Kidney tubule cell (primary cell): ENCODE data around the gene TBRG1.

ENCODE experiments used
- DNase-seq: peaks from one replicate; pipeline ENCODE4 v3.0.0-alpha.2; 2018; ENCODE audit warnings: low spot score

The TBRG1 gene

DNA sequence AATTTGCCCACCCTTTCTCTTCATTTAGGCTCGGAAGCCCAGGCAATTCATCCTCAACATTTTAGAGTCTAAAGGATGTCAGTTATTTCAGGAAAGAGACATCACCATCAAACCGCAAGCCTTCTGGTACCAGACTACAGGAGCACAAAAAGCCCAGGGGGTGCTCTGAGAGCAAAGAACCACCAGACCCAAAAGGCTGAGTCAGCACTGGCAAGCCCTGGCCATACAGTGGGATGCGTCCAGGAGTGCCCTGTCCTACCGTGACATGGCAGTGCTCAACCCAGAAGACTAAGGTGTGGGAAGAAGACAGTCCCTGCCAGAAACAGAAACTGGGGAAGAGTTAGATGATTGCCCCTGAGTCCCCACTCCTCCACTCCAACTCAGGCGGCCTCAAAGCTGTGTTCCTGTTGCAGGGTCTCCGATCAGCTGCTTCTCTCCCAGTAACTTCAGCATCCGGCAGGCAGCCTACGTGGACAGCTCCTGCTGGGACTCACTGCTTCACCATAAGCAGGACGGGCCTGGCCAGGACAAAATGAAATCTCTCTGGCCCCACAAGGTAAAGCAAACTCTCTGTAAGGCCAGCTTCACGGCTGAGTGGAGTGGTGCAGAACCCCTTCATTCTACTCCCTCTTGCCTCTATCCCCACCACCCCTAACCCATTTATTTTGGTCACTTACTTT lies 10.0 kb upstream of the TBRG1 start:
- DNase-seq: no peak

DNA sequence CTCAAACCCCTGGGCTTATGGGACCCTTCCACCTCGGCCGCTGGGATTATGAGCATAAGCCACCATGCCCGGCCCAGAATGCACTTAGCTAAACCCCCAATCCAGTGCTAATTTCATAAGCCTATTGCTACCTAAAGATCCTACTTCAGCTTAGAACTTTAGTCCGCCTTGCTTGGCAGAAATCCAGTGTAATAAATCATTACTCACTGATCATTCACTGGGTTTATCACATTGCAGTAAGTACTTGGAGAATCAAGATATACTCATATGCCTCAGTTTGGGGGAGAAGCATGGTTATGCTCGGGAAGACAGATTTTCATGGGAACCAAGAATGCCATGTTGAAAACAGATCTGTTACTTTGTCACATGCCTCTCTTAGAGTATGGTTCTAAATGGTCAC lies 3.8 kb upstream of the TBRG1 start:
- DNase-seq: no peak

DNA sequence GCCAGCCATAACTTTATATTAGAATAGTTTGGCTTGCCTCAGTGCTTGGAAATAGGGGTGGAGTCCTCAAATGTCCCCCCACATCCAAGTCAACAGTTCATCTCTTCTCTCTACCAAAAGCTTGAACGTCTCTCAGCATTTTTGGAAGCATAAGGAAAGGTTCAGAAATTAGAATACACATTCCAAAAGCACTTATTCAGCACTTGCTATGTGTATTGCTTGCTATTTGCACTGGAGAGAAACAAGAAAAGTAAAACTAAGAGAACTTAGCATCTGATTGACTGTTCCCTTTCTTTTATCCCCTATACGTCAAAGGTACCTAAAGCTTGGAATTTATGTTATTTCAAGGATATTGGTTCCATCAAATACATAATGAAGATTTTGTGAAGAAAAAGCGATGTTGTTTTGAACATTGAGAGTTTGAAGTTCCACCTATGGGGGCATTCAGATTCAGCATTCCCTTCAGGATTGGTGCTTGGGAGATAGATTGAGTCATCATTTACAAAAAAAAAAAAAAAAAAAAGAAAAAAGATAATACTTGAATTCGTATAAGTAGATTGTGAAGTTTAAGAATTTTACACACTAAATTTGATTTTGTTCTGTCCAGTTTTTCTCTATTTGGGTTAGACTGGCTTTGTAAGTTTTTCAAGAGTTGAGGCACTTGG lies 1.3 kb downstream of the TBRG1 start:
- peak; percentile 13 for DNase-seq

DNA sequence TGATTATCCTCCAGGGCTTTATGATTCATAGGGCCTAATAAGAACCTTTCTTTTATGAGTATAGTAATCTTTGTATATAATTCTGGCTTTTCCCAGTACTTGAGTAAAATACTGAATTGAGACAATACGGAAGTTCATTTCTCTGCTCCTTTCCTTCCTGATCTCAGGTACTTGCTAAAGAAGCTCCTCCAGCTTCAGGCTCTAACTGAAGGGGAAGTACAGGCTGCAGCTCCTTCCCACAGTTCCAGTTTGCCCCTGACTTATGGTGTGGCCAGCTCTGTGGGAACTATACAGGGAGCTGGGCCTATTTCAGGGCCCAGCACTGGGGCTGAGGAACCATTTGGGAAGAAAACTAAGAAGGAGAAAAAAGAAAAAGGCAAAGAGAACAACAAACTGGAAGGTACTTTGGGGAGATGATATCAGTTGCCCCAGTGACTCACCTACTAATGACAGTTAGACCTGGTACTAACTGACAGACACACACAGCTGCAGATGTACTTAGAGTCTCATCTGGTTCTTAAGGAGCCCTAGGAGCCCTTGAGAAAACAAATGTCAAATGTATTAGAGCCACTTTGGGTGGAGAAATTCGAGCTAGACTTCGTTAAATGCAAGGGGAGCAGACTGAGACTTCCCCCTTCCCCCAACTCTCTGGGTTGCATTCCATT lies 3.0 kb downstream of the TBRG1 start:
- no peak for DNase-seq

DNA sequence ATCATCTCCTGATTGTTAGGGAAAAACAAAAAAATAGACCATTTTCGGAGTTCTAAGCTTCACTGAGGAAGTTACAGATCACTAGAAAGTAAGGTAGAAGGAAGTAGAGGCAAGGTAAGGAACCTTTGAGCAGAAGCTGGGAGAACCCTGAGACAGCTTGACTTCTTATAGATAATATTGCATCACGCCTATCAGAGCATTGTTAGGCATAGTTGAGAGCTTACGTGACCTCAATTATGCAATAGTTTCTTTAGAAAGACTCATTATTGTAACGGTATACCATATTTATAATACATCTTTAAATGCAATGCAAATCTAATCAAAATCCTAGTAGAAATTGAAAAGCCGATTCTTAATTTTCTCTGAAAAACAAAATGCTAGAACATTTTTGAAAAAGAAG lies 4.9 kb downstream of the TBRG1 start:
- DNase-seq: no peak

DNA sequence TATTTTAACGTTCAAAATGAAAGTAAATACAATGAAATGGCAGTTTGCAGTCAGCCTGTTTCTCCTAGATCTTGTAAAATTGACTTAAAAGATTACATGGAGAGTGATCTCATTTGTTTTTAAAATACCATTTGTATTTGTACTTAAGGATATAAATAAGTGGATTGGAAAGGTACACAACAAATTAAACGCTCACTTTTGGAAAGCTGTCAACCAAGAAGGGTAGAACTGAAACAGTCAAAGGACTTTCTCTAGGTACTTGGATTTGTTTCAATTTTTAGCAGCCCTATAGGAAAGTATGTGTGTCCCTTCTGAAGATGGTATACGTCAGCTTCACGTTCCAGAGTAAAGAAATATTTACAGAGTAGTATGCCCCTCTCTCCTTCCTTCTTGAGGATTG lies 7.3 kb downstream of the TBRG1 start:
- no peak for DNase-seq

DNA sequence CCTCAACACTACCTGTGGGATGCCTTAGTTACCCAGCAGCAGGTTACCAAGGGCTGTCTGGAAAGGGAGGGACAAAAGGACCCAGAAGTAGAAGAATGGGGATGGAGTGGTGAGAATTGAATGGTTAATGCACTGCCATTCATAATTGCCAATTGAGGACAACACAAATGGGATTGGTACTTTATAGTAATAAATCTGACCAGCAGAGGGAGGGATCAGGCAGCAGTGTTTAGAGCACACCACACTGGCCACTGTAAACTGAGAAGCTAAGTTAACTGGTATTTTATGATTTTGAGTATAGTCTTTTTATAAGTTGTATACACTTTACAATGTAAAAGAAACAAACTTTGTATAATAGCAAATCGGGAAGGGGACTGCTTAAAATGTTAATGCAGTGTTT lies 10.7 kb downstream of the TBRG1 start:
- DNase-seq: no peak

DNA sequence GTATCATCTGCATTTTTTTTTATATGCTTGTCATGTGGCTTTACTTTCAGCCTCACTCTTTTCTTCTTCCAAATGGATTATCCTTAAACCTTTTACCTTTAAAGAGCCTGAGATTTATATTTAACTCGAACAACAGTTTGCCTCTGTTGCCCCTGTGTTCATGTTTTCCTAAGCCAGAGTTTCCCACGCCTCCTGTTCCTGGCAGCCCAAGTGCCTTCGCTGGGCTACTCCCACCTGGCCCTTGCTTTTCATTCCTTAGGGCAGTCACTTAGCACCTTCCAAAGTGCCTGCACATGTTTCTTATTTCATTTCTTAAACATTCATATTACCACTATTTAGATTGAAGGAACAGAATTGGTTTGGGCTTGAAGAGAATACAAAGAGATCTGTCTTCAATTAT lies 13.3 kb downstream of the TBRG1 start:
- no peak for DNase-seq

DNA sequence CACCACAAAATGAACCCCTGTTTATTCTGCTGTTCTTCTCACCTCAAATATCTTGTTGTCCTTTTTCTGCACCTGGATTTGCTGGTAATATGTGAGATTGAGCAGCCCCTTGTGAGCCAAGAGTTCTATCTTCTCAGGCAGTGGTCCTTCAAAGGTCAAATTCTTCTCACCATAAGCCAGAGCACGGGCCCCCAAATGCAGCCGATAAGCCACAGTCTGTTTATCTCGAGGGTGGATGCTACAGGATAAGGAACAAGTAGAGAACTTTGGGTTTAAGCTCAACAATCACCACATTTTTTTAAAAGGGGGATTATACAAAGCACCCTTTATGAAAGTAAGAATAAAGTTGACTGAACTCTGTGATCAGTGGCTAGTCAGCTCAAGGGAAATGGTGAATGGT lies 15.8 kb downstream of the TBRG1 start:
- DNase-seq: no peak

DNA sequence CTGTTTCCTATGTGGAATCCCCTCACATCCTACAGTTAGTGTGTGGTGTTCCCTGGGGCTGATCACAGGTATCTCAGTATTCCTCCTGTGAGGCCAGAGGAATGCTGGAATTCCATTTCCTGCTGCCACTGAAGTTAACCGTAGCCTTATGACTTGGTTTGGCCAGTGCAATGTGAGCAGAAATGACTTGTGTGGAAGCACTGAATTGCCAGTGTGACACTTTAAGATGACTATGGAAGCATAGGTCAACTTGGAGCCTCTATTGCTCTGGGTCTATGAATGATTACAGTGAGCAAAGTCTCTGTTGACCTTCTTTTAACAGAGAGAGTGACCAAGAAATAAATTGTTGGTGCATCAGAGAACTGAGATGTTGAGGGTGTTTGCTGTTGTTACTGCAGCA lies 16.5 kb downstream of the TBRG1 start:
- peak; percentile 10 for DNase-seq

DNA sequence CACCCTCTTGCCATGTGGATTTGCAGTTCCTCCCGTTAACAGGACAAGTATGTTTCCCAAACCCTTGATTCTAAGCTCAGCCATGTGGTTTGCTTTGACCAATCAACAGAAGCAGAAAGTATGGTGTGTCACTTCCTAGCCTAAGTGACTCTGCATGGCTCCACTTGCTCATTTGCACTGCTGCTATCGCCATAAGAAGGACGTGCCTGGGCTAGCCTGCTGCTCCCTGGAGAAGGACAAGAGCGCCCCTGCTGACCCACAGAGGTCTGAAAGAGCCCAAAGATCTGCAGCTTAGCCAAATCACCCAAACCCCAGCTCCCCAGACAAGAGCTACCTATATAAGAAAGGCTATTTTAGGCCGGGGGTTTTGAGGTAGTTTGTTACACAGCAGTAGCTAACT lies 18.0 kb downstream of the TBRG1 start:
- no peak for DNase-seq

DNA sequence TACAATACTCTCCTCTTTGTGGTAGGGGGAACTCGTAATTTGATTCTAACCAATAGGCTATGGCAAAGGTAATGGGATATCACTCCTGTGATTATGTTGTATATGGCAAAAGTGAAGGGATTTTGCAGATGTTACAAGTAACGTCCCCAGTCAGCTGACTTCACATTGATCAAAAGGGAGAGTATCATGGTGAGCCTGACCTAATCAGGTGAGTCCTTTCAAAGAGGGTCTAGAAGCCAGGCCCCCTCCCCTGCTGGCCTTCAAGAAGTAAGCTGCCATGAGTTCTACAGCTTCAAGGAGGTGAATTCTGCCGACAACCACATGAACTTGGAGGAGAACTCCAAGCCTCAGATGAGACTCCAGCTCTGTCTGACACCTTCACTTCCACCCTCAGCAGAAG lies 20.0 kb downstream of the TBRG1 start:
- DNase-seq: no peak

DNA sequence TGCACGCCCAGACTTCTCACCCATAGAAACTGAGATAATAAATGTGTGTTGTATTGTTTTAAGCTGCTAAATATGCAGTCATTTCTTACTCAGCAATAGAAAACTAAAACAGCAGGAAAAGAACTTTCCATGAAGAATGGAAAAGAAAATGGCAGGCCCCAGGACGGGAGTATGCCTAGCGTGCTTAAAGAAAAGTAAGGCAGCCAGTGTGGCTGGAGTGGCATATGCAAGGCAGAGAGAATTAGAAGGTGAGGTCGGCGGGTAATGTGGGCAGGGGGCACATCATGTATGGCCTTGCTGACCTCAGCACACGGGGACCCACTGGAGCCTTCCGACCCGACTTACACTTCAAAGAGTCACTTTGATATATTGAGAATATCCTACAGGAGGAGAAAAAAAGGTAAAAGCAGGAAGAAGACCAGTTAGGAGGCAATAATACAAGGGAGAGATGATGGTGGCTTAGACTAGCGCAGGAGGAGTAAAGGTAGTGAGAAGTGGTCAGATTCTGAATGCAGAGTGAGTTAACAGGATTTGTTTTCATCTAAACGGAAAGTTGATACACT lies 20.5 kb downstream of the TBRG1 start:
- DNase-seq: no peak

DNA sequence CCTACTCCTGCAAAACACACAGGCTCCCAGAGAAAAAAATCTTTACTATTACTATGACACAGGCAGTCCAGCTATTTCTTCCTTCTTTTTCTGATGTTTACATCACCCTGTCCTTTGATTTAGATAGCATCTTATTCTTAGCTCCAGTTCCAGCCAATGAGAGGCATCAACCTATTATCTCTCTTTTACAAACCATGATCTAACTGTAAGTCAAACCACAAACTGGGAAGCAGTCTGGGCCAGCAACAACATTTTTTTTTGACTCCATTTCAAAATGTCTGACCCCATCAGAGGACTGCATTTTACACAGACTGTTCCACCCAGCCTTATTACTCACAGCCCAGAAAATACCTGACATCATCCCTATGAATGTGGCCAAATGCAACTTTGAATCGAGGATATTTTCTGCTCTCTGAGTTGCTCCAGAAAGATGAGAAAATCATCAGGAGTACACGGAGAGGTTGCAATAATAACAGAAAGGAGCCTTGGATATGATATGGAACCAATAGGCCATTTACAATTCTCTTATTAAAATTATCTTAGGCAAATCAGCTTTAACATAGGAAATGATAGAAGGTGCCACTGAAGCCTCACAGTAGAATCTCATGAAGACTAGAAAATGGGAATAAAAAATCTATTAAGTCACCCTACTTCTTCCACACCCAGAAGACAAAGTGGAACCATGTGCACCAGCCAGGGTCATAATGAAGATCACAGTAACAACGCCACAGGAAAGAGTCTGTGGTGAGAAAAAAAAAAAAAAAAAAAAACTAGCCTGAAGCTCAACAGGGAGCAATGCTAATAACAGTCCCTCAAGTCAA lies 21.2 kb downstream of the TBRG1 start:
- peak; percentile 50 for DNase-seq

DNA sequence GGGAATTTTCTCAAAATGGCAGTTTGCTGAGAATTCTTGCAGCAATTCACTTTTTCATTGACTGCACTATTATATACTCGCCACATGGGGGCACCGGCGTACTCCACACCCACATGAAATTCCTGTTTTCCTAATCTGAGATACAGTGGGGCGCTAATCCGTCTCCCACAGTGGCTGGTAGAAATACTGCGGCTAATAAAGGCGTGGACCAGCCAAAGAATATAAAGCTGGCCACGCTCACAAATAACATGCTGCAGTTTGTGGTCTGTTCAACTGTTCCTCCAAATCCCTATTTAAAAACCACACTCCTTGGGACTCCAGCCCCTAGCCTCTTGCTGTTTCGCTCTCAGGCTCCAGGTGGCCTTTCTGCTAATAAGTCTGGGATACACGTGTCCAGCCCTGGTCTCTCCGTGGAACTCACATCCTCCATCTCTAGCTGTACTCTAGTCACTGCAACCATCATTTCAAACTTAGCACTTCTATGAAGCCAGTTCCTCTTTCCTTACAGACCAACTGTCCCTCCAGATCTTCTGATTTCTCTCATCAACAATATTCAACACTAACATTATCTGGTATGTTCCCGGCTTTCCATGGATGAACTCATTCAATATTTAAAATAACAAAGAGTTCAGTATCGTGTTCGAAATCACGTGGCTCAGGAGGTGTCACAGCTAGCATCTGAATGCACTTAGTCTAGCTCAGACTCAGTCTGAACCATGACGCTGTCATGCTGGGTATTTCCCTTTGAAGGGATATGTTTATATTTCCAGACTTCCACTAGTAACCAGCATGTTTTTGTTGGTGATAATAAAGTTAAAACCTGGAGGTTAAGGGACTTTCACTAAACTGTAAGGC lies 22.0 kb downstream of the TBRG1 start:
- peak; percentile 75 for DNase-seq

DNA sequence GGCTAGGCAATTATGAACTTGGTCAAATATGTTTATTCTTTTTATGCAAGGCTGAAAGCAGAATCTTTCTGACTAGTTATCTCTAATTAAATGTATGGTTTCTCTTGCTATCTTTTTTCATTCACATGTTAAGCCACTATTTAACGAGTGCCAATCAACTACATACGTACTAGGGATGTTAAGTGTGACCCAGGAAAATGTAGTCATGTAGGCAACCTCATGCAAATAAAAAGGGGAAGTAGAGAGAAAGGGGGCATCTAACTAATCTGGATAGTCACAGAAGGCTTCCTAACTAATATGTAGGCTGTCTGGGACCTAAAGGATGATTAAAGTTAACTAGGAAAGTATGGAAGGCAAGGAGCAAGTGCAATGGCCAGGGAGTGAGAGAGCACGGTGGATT lies 23.5 kb downstream of the TBRG1 start:
- DNase-seq: no peak

DNA sequence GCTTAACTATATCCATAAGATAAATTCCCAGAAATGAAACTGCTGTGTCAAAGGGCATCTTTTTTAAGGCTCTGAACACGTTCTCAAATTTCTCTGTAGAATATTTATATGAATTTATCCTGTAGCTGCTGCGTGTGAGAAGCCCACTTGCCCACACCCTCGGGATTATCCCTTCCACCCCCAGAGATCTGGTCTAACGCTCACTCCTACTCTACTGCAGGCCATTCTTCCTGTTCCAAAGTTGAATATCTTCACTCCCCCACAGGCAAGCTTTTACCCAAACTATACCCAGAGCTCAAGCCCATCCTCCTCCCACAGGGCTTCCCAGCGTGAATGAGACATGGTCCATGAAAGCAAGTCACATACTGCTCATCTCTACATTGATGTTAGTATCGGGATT lies 25.9 kb downstream of the TBRG1 start:
- DNase-seq: no peak

DNA sequence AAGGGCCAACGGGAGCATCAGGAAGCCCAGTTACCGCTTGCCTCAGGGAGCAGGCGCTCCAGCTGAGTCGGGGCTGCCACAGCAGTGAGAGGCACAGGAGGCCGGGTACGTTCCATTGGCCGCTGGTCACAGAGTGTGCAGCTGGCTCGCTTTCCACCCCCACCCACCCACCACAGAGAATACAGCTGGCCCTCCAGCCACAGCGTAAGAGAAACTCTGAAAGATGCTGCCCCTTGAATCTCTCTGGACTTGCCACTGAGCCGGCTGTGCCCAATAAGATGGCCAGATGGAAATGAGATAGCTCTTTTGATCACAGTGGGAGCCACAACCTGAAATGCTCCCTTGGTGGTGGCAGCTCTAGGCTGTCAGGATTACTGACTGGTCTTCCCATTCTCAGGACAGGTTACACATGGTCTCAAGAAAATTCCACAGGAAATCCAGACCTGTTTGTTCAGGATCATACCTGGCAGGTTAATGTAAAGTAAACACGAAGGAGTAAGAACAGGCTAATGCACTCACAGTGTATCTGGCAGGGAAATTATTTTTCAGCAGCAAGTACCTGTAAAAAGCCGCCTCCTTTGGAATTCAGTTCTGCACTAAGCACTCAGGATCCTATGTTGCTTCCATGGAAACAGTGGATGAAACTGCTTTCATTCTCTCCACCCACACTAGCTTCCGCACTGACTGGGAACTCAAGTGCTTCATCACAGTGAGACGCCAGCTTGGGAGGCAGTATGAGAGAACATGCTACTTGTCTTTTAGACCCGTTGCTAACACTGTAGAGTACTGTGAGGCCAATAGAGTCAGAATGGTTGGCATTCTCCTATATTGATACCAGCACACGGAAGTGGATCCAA lies 34.3 kb downstream of the TBRG1 start:
- peak; percentile 17 for DNase-seq

DNA sequence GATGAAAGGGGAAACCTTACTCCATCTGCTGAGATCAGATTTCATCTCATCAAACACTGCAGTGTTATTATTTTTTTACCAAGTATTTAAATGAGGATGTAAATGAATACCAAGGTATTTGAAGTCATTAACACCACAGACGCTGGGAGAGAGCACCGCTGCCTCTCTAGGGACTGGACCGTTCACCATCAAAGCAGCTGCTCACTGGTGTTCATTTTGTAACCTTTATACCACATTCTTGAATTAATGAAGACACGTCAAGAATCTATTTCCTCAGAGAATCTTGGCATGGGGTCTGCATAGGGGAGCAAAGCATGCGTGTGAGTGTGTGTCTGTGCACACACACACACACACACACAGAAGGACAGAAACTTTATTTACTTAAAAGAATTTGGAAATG lies 35.2 kb downstream of the TBRG1 start:
- no peak for DNase-seq

DNA sequence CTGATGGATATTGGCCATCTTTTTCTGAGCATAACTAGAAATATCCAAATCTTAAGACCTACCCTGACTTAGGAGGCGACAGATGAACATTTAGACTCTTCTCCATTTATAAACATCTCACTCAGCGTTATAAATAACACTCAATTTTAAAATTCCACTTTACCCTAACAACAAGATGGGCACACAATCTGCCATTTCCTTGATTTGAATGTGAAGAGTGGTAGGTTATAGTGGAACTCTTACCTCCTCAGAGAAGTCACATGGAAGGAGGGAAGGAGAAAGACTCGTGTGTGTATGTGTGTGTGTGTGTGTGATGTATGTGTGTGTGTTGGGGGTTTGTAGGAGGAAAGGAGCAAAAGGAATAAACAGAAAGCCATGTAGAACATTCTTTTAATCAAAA lies 35.8 kb downstream of the TBRG1 start:
- no peak for DNase-seq
